ENCODE measurements around the gene NTRK3. TPM values are rescaled to one million over a fixed set of nuclear protein-coding genes. Genes with fewer than 3 reads are reported as not detected.

NTRK3 gene
- total RNA-seq, 6 experiments from 2014 or later, result 0.35 to 0.75 (median 0.46) TPM

GRCh38 chr15:88249220-88249619 lies 7.3 kb downstream of the NTRK3 start:
- no CpG with 5 or more reads among the region's 6 CpGs for WGBS (ENCODE audit: insufficient coverage, low coverage, low lambda C conversion rate, missing lambda C conversion rate)
- intact Hi-C loops (cut with DNase I), result no loop called here
- Histone ChIP-seq H3K9me3 (no peaks in the 10 kb centered on the region), H3K4me3 (no peak overlapping the region), H3K36me3 (no peaks in the 10 kb centered on the region), H3K27me3 (no peaks in the 10 kb centered on the region), H3K27ac (no peak overlapping the region), H3K4me1 (peaks cover 0 to 13% (median 1%) of the 10 kb centered on the region in 4 donors)
- no peak for TF ChIP-seq POLR2A (IDR thresholded peaks at IDR 0.05)
- TF ChIP-seq CTCF (IDR thresholded peaks at IDR 0.05), result no peak
- ATAC-seq (no peak), DNase-seq (no peak)

GRCh38 chr15:88247914-88248313 lies 8.6 kb downstream of the NTRK3 start:
- TF ChIP-seq POLR2A (IDR thresholded peaks at IDR 0.05), result no peak
- TF ChIP-seq CTCF (IDR thresholded peaks at IDR 0.05), result no peak
- ATAC-seq, result peak; percentile 83 to 91 (median 86)
- Histone ChIP-seq H3K27ac (no peak overlapping the region), H3K27me3 (no peaks in the 10 kb centered on the region), H3K4me3 (no peak overlapping the region), H3K4me1 (peaks cover 0 to 13% (median 1%) of the 10 kb centered on the region in 4 donors), H3K36me3 (no peaks in the 10 kb centered on the region), H3K9me3 (no peaks in the 10 kb centered on the region)
- intact Hi-C loops (cut with DNase I), result no loop called here
- WGBS (ENCODE audit: insufficient coverage, low coverage, low lambda C conversion rate, missing lambda C conversion rate), result 33% methylated on average over 3 of the region's 4 CpGs
- peak; percentile 64 to 84 (median 79) for DNase-seq

- intact Hi-C loops (cut with DNase I), result no loop called here
- H3K27me3 ChIP-seq, result no peaks in the 10 kb centered on the region
- peak; percentile 84 to 90 (median 88) for ATAC-seq
- no peak overlapping the region for H3K27ac ChIP-seq
- H3K9me3 ChIP-seq, result no peaks in the 10 kb centered on the region
- WGBS (ENCODE audit: insufficient coverage, low coverage, low lambda C conversion rate, missing lambda C conversion rate), result 7% methylated on average over 15 of the region's 27 CpGs
- no peaks in the 10 kb centered on the region for H3K36me3 ChIP-seq
- H3K4me1 ChIP-seq, result peaks cover 0 to 13% (median 1%) of the 10 kb centered on the region in 4 donors
- DNase-seq, result peak; percentile 73 to 80 (median 77)
- TF ChIP-seq POLR2A (IDR thresholded peaks at IDR 0.05) (no peak), CTCF (IDR thresholded peaks at IDR 0.05) (peak; percentile 80 to 99 (median 98))
- no peak overlapping the region for H3K4me3 ChIP-seq
These were observed 9.7 kb downstream of the NTRK3 start for GRCh38 chr15:88246666-88247446.

GRCh38 chr15:88246081-88246480 lies 10.5 kb downstream of the NTRK3 start:
- Histone ChIP-seq H3K4me1 (peaks cover 0 to 13% (median 1%) of the 10 kb centered on the region in 4 donors), H3K27me3 (no peaks in the 10 kb centered on the region), H3K27ac (no peak overlapping the region), H3K36me3 (no peaks in the 10 kb centered on the region), H3K9me3 (no peaks in the 10 kb centered on the region), H3K4me3 (no peak overlapping the region)
- no peak for TF ChIP-seq CTCF (IDR thresholded peaks at IDR 0.05)
- TF ChIP-seq POLR2A (IDR thresholded peaks at IDR 0.05), result no peak
- intact Hi-C loops (cut with DNase I), result no loop called here
- DNase-seq, result no peak
- ATAC-seq, result no peak
- WGBS (ENCODE audit: insufficient coverage, low coverage, low lambda C conversion rate, missing lambda C conversion rate), result no CpG with 5 or more reads among the region's 7 CpGs
